K562 (cell line): ENCODE data around the gene HTRA3. TPM values are rescaled to one million over a fixed set of nuclear protein-coding genes. Genes with fewer than 3 reads are reported as not detected.

Source experiments
- ATAC-seq: fragments of 200-7000 bp; cut with Tn5 transposase; 3 replicates; pipeline ENCODE4 v1.9.1; 2020; ENCODE audit warnings: moderate library complexity
- BruUV-seq: library from RNA; stranded (reverse); fragments of 400-500 nt; replicated peaks from 2 replicates; lab custom pipeline; 2021; lab: Mats Ljungman, UMichigan
- CTCF ChIA-PET: fragments of 300-600 bp; formaldehyde crosslinking; extraction: SDS; loops from one replicate; lab custom pipeline; 2021; ENCODE audit warnings: low intra/inter-chr PET ratio; lab: Yijun Ruan, JAX
- POLR2A ChIA-PET: fragments of 300-600, 350-650 bp; sonication (Branson Sonifier 250); formaldehyde crosslinking; extraction: SDS; loops from one replicate; lab custom pipeline; 2021; ENCODE audit warnings: antibody characterized with exemption, inconsistent platforms; lab: Yijun Ruan, JAX
- DNase-seq, 4 experiments: peaks; one replicate each; pipeline versions ENCODE4 v3.0.0 to v3.0.0-alpha.2; 2011 to 2018; ENCODE audit warnings: low spot score in 3 of 4, mixed read lengths in 3 of 4; ENCODE audit errors: extremely low read depth in 1 of 4
- FAIRE-seq: peaks from 2 replicates; lab custom pipeline; 2011; peaks lifted over from hg19 to GRCh38; lab: Jason Lieb, UNC
- H2AFZ ChIP-seq: 2 replicates; pipeline ENCODE4 v1.6.0; 2011; ENCODE audit warnings: low read depth, low read length, control low read depth, inconsistent platforms
- H3K27ac ChIP-seq: fragments of 200-600 bp; 3 replicates; pipeline ENCODE4 v1.8.0; 2011; ENCODE audit warnings: low read depth, mild to moderate bottlenecking, control low read depth, inconsistent platforms, low read length, moderate library complexity, mixed read lengths; ENCODE audit errors: extremely low read depth
- H3K27me3 ChIP-seq, 2 experiments: fragments of 300-600 bp in 1 of 2; 2 replicates in 1 of 2; 3 replicates in 1 of 2; pipeline versions ENCODE4 v1.6.0 to v1.8.0; 2011; ENCODE audit warnings: inconsistent platforms in 2 of 2, low read length in 2 of 2, mild to moderate bottlenecking in 1 of 2, mixed read lengths in 1 of 2, moderate library complexity in 1 of 2; ENCODE audit not compliant: control insufficient read depth in 2 of 2, insufficient read depth in 2 of 2
- H3K36me3 ChIP-seq: fragments of 300-600 bp; 3 replicates; pipeline ENCODE4 v1.8.0; 2011; ENCODE audit warnings: mild to moderate bottlenecking, low read length, inconsistent platforms; ENCODE audit not compliant: control insufficient read depth, insufficient read depth
- H3K4me1 ChIP-seq, 2 experiments: fragments of 200-600 bp in 1 of 2; replicated peaks in 1 of 2; 2 replicates in 1 of 2; 3 replicates in 1 of 2; pipeline versions ENCODE4 v1.5.1 to v1.8.0; 2011; ENCODE audit warnings: inconsistent platforms in 2 of 2, low read length in 2 of 2, mild to moderate bottlenecking in 1 of 2, mixed read lengths in 1 of 2, moderate library complexity in 1 of 2; ENCODE audit not compliant: control insufficient read depth in 2 of 2, insufficient read depth in 2 of 2
- H3K4me2 ChIP-seq: 2 replicates; pipeline ENCODE4 v1.6.1; 2011; ENCODE audit warnings: low read length, control low read depth, inconsistent platforms, mixed read lengths; ENCODE audit not compliant: insufficient read depth
- H3K4me3 ChIP-seq: fragments of 200-600 bp; sonication (generic), shearing (Covaris generic); 2 replicates; pipeline ENCODE4 v1.5.1; 2016; ENCODE audit warnings: control low read depth, inconsistent platforms
- H3K79me2 ChIP-seq: fragments of 200-600 bp; 3 replicates; pipeline ENCODE4 v1.8.0; 2011; ENCODE audit warnings: low read length, inconsistent platforms; ENCODE audit not compliant: control insufficient read depth, insufficient read depth
- H3K9ac ChIP-seq, 2 experiments: 2 replicates each; pipeline versions ENCODE4 v1.6.0 to v1.6.1; 2011; ENCODE audit warnings: low read depth in 2 of 2, low read length in 2 of 2, control low read depth in 1 of 2, inconsistent platforms in 1 of 2, mild to moderate bottlenecking in 1 of 2, mixed read lengths in 1 of 2; ENCODE audit not compliant: insufficient read depth in 1 of 2
- H3K9me1 ChIP-seq: one replicate; pipeline ENCODE4 v1.6.0; 2011; ENCODE audit warnings: inconsistent platforms, mild to moderate bottlenecking, low read length, moderate library complexity; ENCODE audit not compliant: control insufficient read depth, insufficient read depth
- H3K9me3 ChIP-seq: replicated peaks from 2 replicates; pipeline ENCODE4 v1.5.1; 2011; ENCODE audit warnings: low read depth, low read length, inconsistent platforms; ENCODE audit not compliant: control insufficient read depth, insufficient read depth
- H4K20me1 ChIP-seq: replicated peaks from 2 replicates; pipeline ENCODE4 v1.6.1; 2011; ENCODE audit warnings: low read length, inconsistent platforms, mixed read lengths; ENCODE audit not compliant: control insufficient read depth, insufficient read depth
- ILK ChIP-seq: fragments of 450-650 bp; IDR thresholded peaks from 2 replicates; pipeline ENCODE4 v1.6.1; 2016; ENCODE audit warnings: missing genetic modification characterization, low read depth, mild to moderate bottlenecking, missing compliant biosample characterization, moderate library complexity, borderline replicate concordance
- NFE2L1 ChIP-seq: fragments of 450-650 bp; IDR thresholded peaks from 2 replicates; pipeline ENCODE4 v1.6.1; 2016; ENCODE audit warnings: missing genetic modification characterization, low read depth, mild to moderate bottlenecking, missing compliant biosample characterization, moderate library complexity, borderline replicate concordance
- POLR2AphosphoS5 ChIP-seq: IDR thresholded peaks from 2 replicates; pipeline ENCODE4 v1.6.1; 2011; ENCODE audit warnings: mild to moderate bottlenecking, low read depth, low read length, moderate library complexity; ENCODE audit not compliant: control insufficient read depth, insufficient read depth
- SLC30A9 ChIP-seq: fragments of 250-450 bp; sonication (Bioruptor Pico); IDR thresholded peaks from 2 replicates; pipeline ENCODE4 v1.8.0; 2022; ENCODE audit warnings: mild to moderate bottlenecking, moderate library complexity
- SMC3 ChIP-seq: conservative IDR thresholded peaks from 2 replicates; pipeline ENCODE4 v1.6.1; 2011; ENCODE audit warnings: low read depth, low read length, improper control_type of control experiment; ENCODE audit not compliant: insufficient read depth
- SRSF9 ChIP-seq: fragments of 200-400 bp; formaldehyde crosslinking; IDR thresholded peaks from 2 replicates; pipeline ENCODE4 v1.6.1; 2017; ENCODE audit warnings: low read depth, low read length, borderline replicate concordance
- ZNF263 ChIP-seq: sonication (generic); formaldehyde crosslinking; IDR thresholded peaks from 2 replicates; pipeline ENCODE4 v1.8.0; 2022; ENCODE audit warnings: mild to moderate bottlenecking, missing genetic modification reagents, borderline replicate concordance
- WGBS: fragments of 100-300 bp; shearing (Covaris generic); methylation state at CpG from one replicate; pipeline ENCODE4 v1.1.6; 2016; ENCODE audit warnings: low coverage, mixed read lengths; ENCODE audit not compliant: insufficient coverage; ENCODE audit errors: missing lambda C conversion rate; 5-methylcytosine and 5-hydroxymethylcytosine counted together
- in situ Hi-C: fragments of 300-500 bp; cut with MboI; formaldehyde crosslinking; loops from 4 replicates; pipeline ENCODE4 v1.15.0; 2018; ENCODE audit warnings: inconsistent platforms, mixed read lengths
- intact Hi-C: fragments of 100-400 bp; cut with micrococcal nuclease; formaldehyde crosslinking; loops from 2 replicates; pipeline ENCODE4 v1.14.2; 2022
- polyA plus RNA-seq, 8 experiments: library from polyadenylated mRNA; depleted of rRNA in 4 of 8; stranded (reverse) in 5 of 8; unstranded in 3 of 8; fragments of >200 nt; fragmentation: Nextera tagmentation in 2 of 8; fragmentation: Illumina TruSeq in 1 of 8; extraction: Ambion mirVana in 2 of 8; extraction: Trizol in 1 of 8; gene quantifications; 2 replicates each; pipeline versions ENCODE4 v1.2.1 to v1.2.3, GENCODE V29; 2011 to 2014; ENCODE audit warnings: inconsistent platforms in 1 of 8, missing spikeins in 1 of 8
- total RNA-seq, 7 experiments: library from RNA; depleted of rRNA in 6 of 7; stranded (reverse); fragments of >200 nt in 6 of 7; fragmentation: Illumina TruSeq in 2 of 7; extraction: Trizol in 2 of 7; gene quantifications; 2 replicates each; pipeline versions ENCODE4 v1.2.1 to v1.2.3, GENCODE V29; 2011 to 2021; ENCODE audit warnings: low replicate concordance in 1 of 7

Gene HTRA3
- total and polyA plus RNA-seq, 9 of the 15 experiments (the other 6 are each of a cell fraction or from before 2014, with no cell fraction given) = 0.04 TPM; not detected in 8

DNA sequence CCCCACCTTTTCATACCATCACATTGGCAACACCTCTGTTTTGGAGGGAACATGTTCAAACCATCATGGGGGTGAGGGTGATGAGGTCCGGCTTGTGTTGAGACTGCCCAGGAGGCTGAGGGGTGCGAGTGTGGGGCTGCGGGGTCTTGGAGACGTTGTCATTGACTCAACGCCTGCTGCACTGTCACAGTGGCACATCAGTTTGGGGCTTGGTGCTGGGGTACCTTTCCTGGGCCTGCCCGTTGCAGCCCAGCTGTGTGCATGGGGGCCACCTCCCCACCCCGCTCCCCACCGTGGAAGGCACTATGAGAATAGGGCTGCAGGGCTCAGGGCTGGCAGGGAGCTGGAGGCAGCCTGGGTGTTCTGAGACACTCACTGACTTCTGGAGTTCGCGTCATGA is 2.3 kb downstream of the HTRA3 start:
- Histone ChIP-seq H2AFZ (no peak overlapping the region), H4K20me1 (no peaks in the 10 kb centered on the region), H3K4me3 (no peak overlapping the region), H3K27me3 (peaks cover 0 to 55% of the 10 kb centered on the region in 2 experiments), H3K4me2 (no peak overlapping the region), H3K9me3 (no peaks in the 10 kb centered on the region), H3K27ac (no peak overlapping the region), H3K4me1 (peaks cover 0 to 26% of the 10 kb centered on the region in 2 experiments; a peak in 4 of 5 replicates), H3K9me1 (peaks cover 4% of the 10 kb centered on the region), H3K79me2 (no peaks in the 10 kb centered on the region), H3K9ac (no peak overlapping the region), H3K36me3 (no peaks in the 10 kb centered on the region)
- FAIRE-seq (no peak), ATAC-seq (no peak), DNase-seq (no peak)
- CTCF ChIA-PET = no interaction called here
- in situ Hi-C loops (no loop called here), intact Hi-C loops (no loop called here)
- no TSS peak for BruUV-seq
- no peak for TF ChIP-seq POLR2AphosphoS5
- no peak for TF ChIP-seq SMC3
- POLR2A ChIA-PET = interaction anchor here (0.6 to 1.7 kb wide), 3 partner anchors 15 to 35 kb away, joined by 3 to 5 read pairs (median 5); no protein-coding TSS in a partner anchor
- 8% methylated on average over 10 of the region's 10 CpGs for WGBS

DNA sequence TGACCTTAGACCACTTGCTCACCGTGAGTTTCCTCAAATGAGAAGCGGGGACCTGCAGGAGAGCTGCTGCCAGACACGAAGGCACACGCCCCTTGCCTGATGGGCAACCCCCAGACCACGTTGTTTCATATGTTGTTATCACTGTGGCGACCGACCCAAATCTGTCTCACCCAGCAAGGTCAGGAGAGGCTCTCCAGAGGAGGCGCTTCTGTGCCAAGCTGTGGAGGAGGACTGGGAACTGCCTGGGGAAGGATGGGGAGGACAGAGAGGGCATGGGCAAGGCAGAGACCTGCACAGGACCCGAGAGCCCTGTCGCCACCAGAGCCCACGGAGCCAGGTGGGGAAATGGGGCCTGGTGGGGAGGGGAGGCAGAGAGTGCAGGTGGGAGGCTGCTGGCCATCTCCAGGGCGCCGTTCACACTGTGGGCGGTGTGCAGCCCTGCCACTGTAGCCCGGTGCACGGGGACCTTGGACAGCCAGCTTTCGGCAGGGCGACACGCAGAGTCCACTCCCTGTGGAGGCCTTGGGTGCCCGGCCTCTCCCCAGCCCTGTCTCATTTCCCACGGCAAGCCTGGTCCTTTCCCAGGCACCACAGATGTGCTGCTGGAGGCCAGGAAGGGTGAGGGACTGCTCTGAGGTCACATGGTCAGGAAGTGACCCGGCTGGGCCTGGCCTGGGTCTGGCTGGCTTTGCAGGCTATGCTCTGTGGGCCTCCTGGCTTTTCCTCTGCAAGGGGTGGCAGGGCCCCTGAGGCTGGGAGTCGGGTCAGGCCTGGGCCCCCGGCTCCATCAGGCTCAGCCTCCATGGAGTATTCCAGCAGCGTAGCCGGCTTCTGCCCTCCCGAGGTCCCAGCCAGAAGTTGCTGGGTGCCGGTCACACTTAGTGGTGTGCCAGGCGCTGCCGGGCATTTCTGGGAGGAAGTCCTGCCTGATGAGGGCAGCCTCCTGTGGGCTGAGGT is 3.2 kb downstream of the HTRA3 start:
- H3K9me1 ChIP-seq = no peaks in the 10 kb centered on the region
- H3K36me3 ChIP-seq = no peaks in the 10 kb centered on the region
- in situ Hi-C loops = no loop called here
- no peak overlapping the region for H3K9ac ChIP-seq
- TF ChIP-seq NFE2L1 (tag) = no peak
- TF ChIP-seq ZNF263 (CRISPR knock-in tag) = peak; percentile 27; the same call in 1 of the 2 replicates
- no peak for TF ChIP-seq SLC30A9 (CRISPR knock-in tag)
- TF ChIP-seq SRSF9 = no peak
- no peak for TF ChIP-seq ILK (tag)
- no peak overlapping the region for H2AFZ ChIP-seq
- DNase-seq = no peak
- peaks cover 0 to 55% of the 10 kb centered on the region in 2 experiments for H3K27me3 ChIP-seq
- H3K4me2 ChIP-seq = no peak overlapping the region
- peaks cover 0 to 24% of the 10 kb centered on the region in 2 experiments; a peak in 2 of 5 replicates for H3K4me1 ChIP-seq
- CTCF ChIA-PET = no interaction called here
- H4K20me1 ChIP-seq = no peaks in the 10 kb centered on the region
- FAIRE-seq = no peak
- H3K4me3 ChIP-seq = no peak overlapping the region
- no peaks in the 10 kb centered on the region for H3K79me2 ChIP-seq
- POLR2A ChIA-PET = interaction anchor here (0.8 to 1.7 kb wide), 4 partner anchors 14 to 223 kb away, joined by 3 to 5 read pairs (median 4); no protein-coding TSS in a partner anchor
- WGBS = 8% methylated on average over 25 of the region's 30 CpGs
- intact Hi-C loops = no loop called here
- no peak; the same call in 2 of the 3 replicates for ATAC-seq
- H3K27ac ChIP-seq = no peak overlapping the region
- no TSS peak for BruUV-seq
- no peaks in the 10 kb centered on the region for H3K9me3 ChIP-seq
